NCI-H2196 treated with DMSO at 0.1 percent for 48 hours (cell line): Measurements from ENCODE around the gene ESAM.
A peak's percentile ranks its signal among the peaks of the same experiment; 100 is the strongest.
"Not testable (repeated sequence)": the region's sequence is repeated elsewhere in the genome, so short reads cannot be mapped to it uniquely, and the experiment has no call there.

ENCODE experiments used
- DNase-seq: peaks from one replicate; lab custom pipeline; 2025; ENCODE audit not compliant: unreplicated experiment; lab: John Stamatoyannopoulos, UW

ESAM gene

DNA sequence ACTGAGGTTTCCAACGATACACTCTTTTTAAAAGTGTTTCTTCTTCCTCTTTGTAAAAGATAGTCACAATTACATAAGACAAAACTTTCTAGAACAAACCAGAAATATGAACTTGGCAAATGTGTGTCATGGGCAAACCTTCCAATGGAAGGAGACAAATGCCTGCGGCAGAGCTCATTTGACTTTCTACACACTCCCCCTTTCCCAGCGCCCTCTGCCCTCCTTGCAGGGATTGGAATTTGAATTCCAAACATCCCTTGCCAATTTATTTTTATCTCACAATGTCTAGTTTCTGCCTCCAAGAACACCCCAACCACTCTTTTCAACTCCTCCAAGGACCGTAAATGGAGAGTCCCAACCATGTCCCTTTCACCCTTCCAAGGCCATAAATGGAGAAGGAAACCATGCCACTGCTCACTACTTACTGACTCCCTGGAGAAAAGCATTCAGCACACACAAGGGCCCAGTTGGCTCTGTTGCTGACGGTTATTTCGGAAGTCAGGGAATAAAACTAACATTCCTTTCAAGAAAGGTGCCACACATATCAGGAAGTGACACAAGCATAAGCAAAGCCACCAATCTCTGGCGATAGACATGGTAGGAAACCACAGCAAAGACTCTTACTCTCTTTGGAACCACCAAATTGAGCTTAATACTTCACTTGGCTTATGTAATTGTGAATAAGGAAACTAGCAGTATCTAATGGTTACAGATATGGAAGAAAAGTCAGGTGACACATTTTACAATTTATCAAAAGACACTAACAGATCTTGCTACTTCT is 15.0 kb upstream of the ESAM start:
- DNase-seq, result no peak

DNA sequence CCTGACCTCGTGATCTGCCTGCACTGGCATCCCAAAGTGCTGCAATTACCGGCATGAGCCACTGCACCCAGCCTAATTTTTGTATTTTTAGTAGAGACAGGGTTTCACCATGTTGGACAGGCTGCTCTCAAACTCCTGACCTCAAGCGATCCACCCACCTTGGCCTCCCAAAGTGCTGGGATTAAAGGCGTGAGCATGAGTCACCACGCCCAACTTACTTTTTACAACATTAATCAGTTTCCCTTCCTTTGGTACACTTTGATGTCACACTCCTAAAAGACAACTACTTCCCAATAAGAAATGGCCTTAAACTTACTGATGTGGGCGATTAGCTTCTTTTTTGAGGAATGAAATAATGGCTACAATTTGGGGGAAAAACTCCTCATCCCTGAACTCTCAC is 8.9 kb upstream of the ESAM start:
- DNase-seq, result not testable (repeated sequence)

DNA sequence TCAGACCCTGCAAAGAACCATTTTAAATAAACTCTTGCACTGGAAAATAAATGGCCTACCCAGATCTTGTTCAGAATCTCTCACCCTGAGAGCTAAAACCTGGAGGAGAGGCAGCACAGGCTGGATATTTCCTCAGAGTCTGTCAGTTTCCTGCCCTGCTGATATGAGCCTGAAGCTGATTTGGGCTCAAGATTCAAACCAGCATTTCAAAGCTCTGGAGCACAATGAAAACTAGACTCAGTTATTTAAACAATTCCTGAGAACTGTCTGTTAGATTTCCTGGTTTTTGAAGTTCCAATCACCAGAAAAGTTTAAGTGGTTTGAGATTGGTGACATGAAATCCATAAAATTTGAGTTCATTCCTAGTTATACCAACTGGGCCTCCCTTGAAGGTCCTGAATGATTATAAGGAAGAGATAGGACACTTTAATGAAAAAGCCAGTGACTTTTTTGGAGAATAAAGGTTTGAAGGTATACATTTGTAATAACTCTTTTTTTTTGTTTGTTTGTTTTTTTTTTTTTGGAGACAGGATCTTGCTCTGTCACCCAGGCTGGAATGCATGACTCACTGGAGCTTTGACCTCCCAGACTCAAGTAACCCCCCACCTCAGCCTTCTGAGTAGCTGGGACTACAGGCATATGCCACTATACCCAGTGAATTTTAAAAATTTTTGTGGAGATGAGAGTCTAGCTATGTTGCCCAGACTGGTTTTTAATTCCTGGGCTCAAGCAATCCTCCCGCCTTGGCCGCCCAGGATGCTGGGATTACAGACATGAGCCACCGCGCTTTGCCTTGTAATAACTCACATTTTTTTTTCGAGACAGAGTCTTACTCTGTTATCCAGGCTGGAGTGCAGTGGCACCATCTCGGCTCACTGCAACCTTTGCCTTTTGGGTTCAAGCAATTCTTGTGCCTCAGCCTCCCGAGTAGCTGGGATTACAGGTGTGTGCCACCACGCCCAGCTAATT is 8.0 kb upstream of the ESAM start:
- DNase-seq, result no peak

DNA sequence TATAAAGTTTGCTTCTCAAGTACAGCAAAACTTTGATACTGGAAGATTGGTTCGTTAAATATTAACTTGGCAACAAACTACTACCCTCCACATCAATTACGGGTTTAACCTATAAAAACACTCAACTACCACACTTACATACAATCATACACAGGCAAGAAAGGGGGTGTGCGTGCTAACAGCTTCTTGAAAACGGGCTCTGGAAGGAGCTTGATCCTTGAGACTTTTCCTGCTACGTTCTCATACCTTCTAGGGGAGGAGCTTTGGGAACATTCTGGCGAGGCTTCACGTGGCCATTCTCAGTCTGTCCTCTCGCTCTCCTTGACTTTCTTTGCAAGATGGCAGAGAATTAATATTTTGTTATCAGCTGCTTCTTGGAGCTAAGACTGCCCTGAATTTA is 6.8 kb upstream of the ESAM start:
- no peak for DNase-seq

- DNase-seq, result no peak
Observed at GRCh38 chr11:124766156-124766555, 4.1 kb upstream of the ESAM start.

- DNase-seq, result peak; percentile 68
Observed at GRCh38 chr11:124763156-124763947, 1.3 kb upstream of the ESAM start.

DNA sequence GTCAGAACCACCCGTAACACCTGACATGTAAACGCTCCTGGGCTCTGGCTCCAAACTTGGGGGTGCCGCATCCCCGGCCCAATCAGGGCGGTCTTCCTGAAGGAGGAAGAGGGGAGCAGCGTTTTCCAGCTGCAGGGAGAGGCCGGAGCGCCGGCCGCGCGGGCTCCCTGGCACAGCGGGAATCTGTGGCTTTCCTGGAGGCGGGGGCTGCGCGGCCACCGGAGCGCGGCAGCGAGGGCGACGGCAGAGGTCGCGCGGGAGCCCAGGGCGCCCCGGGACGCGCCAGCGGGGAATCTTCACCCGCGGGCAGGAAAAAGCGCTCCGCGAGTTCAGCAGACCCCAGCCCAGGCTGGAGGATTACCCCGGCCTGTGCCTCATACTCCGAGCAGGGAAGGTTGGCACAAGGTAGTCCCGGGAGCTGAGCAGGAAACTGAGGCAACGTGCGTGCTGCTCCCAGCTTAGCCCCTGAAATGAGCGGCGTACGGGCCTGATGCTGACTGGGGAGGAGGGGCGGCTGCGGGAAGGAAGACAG is 600 bp upstream of the ESAM start:
- no peak for DNase-seq

DNA sequence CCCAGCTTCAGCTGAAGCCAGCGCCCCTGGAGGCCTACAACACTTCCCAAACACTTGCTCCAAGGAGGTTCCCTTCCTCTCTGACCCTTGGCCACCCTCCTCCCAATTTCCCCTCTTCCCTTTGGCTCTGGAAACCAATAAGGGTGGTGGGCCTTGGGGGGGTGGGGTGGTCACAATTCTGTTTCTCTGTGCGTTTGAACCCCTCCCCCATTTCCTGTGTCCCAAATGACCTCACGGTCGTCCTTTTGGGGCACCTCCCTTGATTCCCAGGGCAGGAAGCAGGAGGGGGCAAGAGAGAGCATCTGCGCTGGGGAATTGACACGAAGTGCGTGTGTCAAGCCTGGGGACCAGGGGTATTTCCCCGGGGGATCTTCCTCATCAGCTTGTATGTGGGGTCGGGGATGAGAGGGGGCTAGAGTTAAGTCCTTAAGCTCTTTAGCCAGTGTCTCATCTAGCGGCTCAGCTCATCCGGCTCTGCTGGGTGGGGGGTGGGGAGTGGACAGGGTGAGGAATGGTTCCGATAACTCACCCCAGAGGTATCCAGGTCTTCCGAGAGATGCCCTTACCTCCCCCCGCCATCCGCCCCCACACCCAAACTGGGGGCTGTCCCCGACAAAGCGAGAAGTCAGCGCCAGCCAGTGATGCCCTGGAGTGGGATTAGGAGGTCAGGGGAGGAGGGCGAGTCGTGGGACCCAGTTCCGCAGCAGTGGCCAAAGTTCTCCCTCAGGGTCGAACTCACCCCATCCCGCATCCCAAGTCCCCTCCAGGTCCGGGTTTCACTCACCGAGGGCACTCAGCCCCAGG is 587 bp downstream of the ESAM start:
- DNase-seq, result no peak

GRCh38 chr11:124760806-124761205 is 1.3 kb downstream of the ESAM start:
- no peak for DNase-seq

DNA sequence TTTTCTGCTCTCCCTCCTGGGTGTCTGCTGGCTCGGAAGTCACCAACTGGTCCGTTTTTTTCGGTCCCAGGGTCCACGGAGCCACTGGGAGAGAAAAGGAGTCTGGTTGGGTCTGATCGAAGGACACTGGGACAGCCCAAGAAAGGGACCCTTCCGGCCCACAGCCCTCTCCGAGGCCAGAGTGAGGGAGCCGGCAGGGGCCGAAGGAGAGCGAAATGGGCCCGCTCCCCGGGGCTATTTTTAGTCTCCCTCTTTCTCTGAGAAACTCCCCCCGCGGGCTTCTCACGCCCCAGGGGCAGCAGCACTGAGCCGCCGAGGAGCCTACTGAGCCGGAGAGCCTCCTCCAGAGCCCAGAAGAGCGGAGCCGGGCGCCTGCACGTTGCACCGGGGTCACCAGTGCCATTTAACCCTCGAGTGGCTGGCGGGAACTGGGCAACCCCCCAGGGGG is 1.9 kb downstream of the ESAM start:
- DNase-seq, result no peak

GRCh38 chr11:124759266-124760204 is 2.6 kb downstream of the ESAM start:
- DNase-seq, result no peak

DNA sequence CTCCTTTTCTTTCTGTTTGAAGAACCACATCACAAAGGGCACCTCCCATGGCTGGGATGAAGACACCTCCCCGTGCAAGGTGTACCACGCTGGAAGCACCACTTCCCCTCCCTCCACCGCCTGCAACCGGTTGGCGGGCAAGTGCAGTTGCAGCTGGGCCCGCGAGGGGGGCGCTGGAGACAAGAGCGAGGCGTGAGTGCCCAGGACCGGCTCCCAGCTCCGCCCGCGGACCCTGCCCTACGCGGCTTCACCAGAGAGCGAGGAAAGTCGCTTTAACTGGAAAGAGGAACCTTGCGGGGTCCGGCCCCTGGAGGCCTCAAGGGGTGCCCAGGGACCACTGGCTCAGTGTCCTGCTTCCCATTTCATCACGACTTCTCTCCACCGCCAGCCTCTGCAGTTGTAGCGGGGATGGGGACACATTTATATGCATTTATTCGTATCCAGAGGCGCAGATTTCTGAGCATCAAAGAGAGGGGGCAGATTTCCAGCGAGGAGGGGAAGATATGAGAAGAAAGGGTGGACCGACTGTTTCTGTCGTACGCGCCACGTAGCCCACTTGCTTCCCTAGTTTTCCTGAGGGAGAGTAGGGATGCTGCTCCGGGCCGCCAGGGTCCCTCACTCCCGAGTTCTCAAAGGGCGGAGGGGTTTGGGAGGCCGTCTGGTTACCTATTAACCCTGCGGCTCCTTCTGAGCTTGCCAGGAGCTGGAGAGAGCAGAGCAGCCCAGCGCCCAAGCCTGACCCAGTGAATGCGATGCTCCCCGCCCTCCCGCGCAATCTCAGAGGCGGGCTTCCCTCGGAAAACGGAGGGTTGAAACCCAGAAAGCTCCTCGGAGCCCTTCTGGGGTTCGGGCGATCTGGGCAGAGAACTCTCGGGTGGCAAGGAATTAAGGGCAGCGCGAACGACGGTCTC is 3.5 kb downstream of the ESAM start:
- peak; percentile 44 for DNase-seq

- DNase-seq, result no peak
Observed at GRCh38 chr11:124757320-124757719, 4.8 kb downstream of the ESAM start.

GRCh38 chr11:124756753-124757227 is 5.3 kb downstream of the ESAM start:
- no peak for DNase-seq

GRCh38 chr11:124756033-124756752 is 5.9 kb downstream of the ESAM start:
- no peak for DNase-seq

DNA sequence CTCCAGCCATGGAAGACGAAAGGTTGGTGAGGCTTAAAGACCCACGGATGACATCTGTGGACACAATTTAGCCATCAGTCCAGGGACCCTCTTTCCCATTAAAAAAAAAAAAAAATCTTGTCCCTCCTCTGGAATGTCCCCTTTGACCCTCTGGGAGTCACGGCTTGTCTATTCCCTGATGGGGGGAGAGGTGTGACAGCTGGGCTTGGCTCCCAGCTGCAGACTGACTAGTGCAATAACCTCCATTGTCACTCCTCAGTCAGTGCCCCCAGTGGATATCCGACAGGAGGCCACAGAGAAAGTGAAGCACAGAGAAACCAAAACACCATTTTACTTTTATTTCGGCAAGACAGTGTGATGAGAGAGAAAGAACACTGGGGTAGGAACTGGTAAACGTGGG is 7.4 kb downstream of the ESAM start:
- DNase-seq, result no peak

- DNase-seq, result no peak
Observed at GRCh38 chr11:124754309-124754708, 7.8 kb downstream of the ESAM start.
